Measurements from ENCODE around the gene MAGI1.

MAGI1 gene

GRCh38 chr3:65795166-65795565 lies 243.6 kb downstream of the MAGI1 start:
- DNase-seq (ENCODE audit: low read depth), result no peak

- no peak for DNase-seq (ENCODE audit: low read depth)
Observed at GRCh38 chr3:65793495-65794200, 245.1 kb downstream of the MAGI1 start.

GRCh38 chr3:65788461-65788860 lies 250.3 kb downstream of the MAGI1 start:
- no peak for DNase-seq (ENCODE audit: low read depth)

GRCh38 chr3:65787827-65788226 lies 250.9 kb downstream of the MAGI1 start:
- DNase-seq (ENCODE audit: low read depth), result no peak

- no peak for DNase-seq (ENCODE audit: low read depth)
Observed at GRCh38 chr3:65787340-65787739, 251.4 kb downstream of the MAGI1 start.

GRCh38 chr3:65786890-65787289 lies 251.8 kb downstream of the MAGI1 start:
- DNase-seq (ENCODE audit: low read depth), result no peak

GRCh38 chr3:65785065-65785645 lies 253.6 kb downstream of the MAGI1 start:
- no peak for DNase-seq (ENCODE audit: low read depth)

GRCh38 chr3:65783117-65783516 lies 255.6 kb downstream of the MAGI1 start:
- DNase-seq (ENCODE audit: low read depth), result no peak

- DNase-seq (ENCODE audit: low read depth), result no peak
Observed at GRCh38 chr3:65781594-65781993, 257.1 kb downstream of the MAGI1 start.

- no peak for DNase-seq (ENCODE audit: low read depth)
Observed at GRCh38 chr3:65779390-65779789, 259.3 kb downstream of the MAGI1 start.

- no peak for DNase-seq (ENCODE audit: low read depth)
Observed at GRCh38 chr3:65778968-65779367, 259.8 kb downstream of the MAGI1 start.

GRCh38 chr3:65777050-65777449 lies 261.7 kb downstream of the MAGI1 start:
- DNase-seq (ENCODE audit: low read depth), result no peak

- DNase-seq (ENCODE audit: low read depth), result no peak
Observed at GRCh38 chr3:65776494-65776893, 262.2 kb downstream of the MAGI1 start.

GRCh38 chr3:65776081-65776480 lies 262.6 kb downstream of the MAGI1 start:
- DNase-seq (ENCODE audit: low read depth), result no peak

GRCh38 chr3:65772758-65773157 lies 266.0 kb downstream of the MAGI1 start:
- no peak for DNase-seq (ENCODE audit: low read depth)

GRCh38 chr3:65767551-65767950 lies 271.2 kb downstream of the MAGI1 start:
- DNase-seq (ENCODE audit: low read depth), result no peak

GRCh38 chr3:65762235-65762580 lies 276.5 kb downstream of the MAGI1 start:
- DNase-seq (ENCODE audit: low read depth), result no peak

- DNase-seq (ENCODE audit: low read depth), result no peak
Observed at GRCh38 chr3:65761446-65762234, 277.1 kb downstream of the MAGI1 start.

- no peak for DNase-seq (ENCODE audit: low read depth)
Observed at GRCh38 chr3:65758876-65759598, 279.7 kb downstream of the MAGI1 start.

GRCh38 chr3:65758438-65758837 lies 280.3 kb downstream of the MAGI1 start:
- DNase-seq (ENCODE audit: low read depth), result no peak

- DNase-seq (ENCODE audit: low read depth), result no peak
Observed at GRCh38 chr3:65752636-65753035, 286.1 kb downstream of the MAGI1 start.

GRCh38 chr3:65751123-65751700 lies 287.5 kb downstream of the MAGI1 start:
- DNase-seq (ENCODE audit: low read depth), result no peak

Measured in stimulated activated CD8-positive, alpha-beta memory T cell treated with anti-CD3 and anti-CD28 coated beads, Interleukin-15, amount 100 ng/mL, for 1 hour (primary cell).